ENCODE data around the gene RCCD1. TPM values are rescaled to one million over a fixed set of nuclear protein-coding genes. Genes with fewer than 3 reads are reported as not detected.

The RCCD1 gene
- polyA plus RNA-seq, 1 donor from 2014 or later = 4.5 TPM

DNA sequence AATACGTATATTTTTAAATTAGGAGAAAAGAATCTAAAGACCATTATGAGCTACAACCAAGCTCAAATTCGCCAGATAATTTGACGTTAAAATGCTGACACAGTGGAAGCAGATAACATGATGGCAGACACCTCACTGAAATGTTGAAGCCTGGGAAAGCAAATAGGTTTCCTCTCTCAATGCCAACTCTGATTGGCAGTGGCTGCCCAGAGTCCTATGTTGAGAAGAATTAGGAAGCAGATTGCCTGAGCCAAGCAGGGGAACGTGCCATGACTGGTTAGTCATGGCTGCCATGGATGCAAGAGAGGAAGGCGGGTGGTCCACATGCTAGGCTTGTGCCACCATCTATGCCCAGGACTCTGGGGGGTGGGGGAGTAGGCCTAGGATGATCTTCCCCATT is 16.4 kb upstream of the RCCD1 start (continued):
- TF ChIP-seq MXI1 (conservative IDR thresholded peaks at IDR 0.05; ENCODE audit: poor library complexity, severe bottlenecking) (no peak), RAD21 (conservative IDR thresholded peaks at IDR 0.05) (no peak)

DNA sequence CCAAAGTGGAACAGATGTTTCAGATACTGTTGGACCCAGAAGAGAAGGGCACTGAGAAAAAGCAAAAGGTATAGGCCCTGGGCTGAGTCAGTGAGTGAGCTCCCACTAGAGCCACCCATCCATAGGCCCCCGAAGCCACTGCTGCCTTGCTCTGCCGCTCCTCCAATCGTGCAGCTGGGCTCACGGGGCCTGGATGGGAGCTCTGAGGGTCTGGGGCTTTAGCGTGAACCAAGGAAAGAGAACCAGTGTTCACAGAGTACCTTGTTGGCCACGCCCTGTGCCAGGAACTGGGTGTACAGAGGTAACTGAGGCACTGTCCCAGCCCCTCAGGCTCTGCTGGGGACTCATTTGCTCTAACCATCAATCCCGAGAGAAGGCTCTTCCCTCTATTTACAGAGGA is 14.9 kb upstream of the RCCD1 start:
- Histone ChIP-seq H3K36me3 (ENCODE audit: insufficient read depth, low read length) (peaks cover 13% of the 10 kb centered on the region), H3K9me2 (ENCODE audit: insufficient read depth, low read length) (no peaks in the 10 kb centered on the region), H3K27ac (ENCODE audit: low read length) (no peak overlapping the region)

DNA sequence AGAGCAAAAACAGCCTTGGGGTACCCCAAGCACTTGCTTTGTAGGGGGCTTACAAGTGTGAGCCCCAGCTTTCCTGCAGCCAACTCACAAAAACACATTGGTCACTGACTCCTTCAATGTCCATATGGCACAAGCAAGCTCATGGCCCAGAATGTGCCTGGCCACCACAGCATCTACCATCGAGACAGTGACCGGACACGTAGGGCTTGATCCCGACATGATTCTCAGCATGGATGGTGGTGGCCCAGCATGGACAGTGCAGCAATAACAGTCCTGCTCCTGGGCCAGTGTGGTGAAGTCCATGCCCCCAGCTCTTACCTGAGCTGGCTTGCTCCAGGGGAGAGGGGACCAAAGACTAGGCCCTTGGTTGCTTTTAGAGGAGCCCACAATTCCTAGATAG is 13.6 kb upstream of the RCCD1 start:
- H3K9me3 ChIP-seq (ENCODE audit: low read length) = no peaks in the 10 kb centered on the region
- H3K36me3 ChIP-seq (ENCODE audit: insufficient read depth, low read length) = peaks cover 13% of the 10 kb centered on the region
- TF ChIP-seq MXI1 (conservative IDR thresholded peaks at IDR 0.05; ENCODE audit: poor library complexity, severe bottlenecking) = no peak
- no peak for TF ChIP-seq SMC3 (conservative IDR thresholded peaks at IDR 0.05; ENCODE audit: poor library complexity)
- no peaks in the 10 kb centered on the region for H3K27me3 ChIP-seq (ENCODE audit: insufficient read depth, low read depth, low read length)
- no peaks in the 10 kb centered on the region for H3F3A ChIP-seq (ENCODE audit: insufficient read depth, low read length, poor library complexity, severe bottlenecking)
- no peak overlapping the region for H3K4me2 ChIP-seq (ENCODE audit: low read length)
- H4K20me1 ChIP-seq (ENCODE audit: insufficient read depth) = no peaks in the 10 kb centered on the region
- H3K4me3 ChIP-seq (ENCODE audit: low read length) = no peak overlapping the region
- peaks cover 8% of the 10 kb centered on the region for H3K79me2 ChIP-seq (replicated peaks; ENCODE audit: insufficient read depth, low read length)
- no peak overlapping the region for H2AFZ ChIP-seq (ENCODE audit: low read depth, low read length)
- H3K9me2 ChIP-seq (ENCODE audit: insufficient read depth, low read length) = no peaks in the 10 kb centered on the region
- no peak overlapping the region for H3K9ac ChIP-seq (ENCODE audit: low read length)
- H3K27ac ChIP-seq (ENCODE audit: low read length) = no peak overlapping the region

More for the DNA sequence above, 14.9 kb upstream of the RCCD1 start:
- H3K4me3 ChIP-seq (ENCODE audit: low read length) = no peak overlapping the region
- no peak for TF ChIP-seq TAF1 (IDR thresholded peaks at IDR 0.05; ENCODE audit: low read depth)
- no peak for TF ChIP-seq SMC3 (conservative IDR thresholded peaks at IDR 0.05; ENCODE audit: poor library complexity)
- no peak for TF ChIP-seq EZH2 (IDR thresholded peaks at IDR 0.05; ENCODE audit: borderline replicate concordance, insufficient read depth, low read length, poor library complexity, severe bottlenecking)
- TF ChIP-seq, protein P1, sequence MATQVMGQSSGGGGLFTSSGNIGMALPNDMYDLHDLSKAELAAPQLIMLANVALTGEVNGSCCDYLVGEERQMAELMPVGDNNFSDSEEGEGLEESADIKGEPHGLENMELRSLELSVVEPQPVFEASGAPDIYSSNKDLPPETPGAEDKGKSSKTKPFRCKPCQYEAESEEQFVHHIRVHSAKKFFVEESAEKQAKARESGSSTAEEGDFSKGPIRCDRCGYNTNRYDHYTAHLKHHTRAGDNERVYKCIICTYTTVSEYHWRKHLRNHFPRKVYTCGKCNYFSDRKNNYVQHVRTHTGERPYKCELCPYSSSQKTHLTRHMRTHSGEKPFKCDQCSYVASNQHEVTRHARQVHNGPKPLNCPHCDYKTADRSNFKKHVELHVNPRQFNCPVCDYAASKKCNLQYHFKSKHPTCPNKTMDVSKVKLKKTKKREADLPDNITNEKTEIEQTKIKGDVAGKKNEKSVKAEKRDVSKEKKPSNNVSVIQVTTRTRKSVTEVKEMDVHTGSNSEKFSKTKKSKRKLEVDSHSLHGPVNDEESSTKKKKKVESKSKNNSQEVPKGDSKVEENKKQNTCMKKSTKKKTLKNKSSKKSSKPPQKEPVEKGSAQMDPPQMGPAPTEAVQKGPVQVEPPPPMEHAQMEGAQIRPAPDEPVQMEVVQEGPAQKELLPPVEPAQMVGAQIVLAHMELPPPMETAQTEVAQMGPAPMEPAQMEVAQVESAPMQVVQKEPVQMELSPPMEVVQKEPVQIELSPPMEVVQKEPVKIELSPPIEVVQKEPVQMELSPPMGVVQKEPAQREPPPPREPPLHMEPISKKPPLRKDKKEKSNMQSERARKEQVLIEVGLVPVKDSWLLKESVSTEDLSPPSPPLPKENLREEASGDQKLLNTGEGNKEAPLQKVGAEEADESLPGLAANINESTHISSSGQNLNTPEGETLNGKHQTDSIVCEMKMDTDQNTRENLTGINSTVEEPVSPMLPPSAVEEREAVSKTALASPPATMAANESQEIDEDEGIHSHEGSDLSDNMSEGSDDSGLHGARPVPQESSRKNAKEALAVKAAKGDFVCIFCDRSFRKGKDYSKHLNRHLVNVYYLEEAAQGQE (IDR thresholded peaks at IDR 0.05; ENCODE audit: borderline replicate concordance) = no peak
- no peaks in the 10 kb centered on the region for H3F3A ChIP-seq (ENCODE audit: insufficient read depth, low read length, poor library complexity, severe bottlenecking)
- H3K9ac ChIP-seq (ENCODE audit: low read length) = no peak overlapping the region
- H3K79me2 ChIP-seq (replicated peaks; ENCODE audit: insufficient read depth, low read length) = peaks cover 16% of the 10 kb centered on the region
- no peaks in the 10 kb centered on the region for H4K20me1 ChIP-seq (ENCODE audit: insufficient read depth)
- H3K9me3 ChIP-seq (ENCODE audit: low read length) = no peaks in the 10 kb centered on the region
- H3K4me2 ChIP-seq (ENCODE audit: low read length) = no peak overlapping the region
- H3K27me3 ChIP-seq (ENCODE audit: insufficient read depth, low read depth, low read length) = no peaks in the 10 kb centered on the region
- no peak overlapping the region for H2AFZ ChIP-seq (ENCODE audit: low read depth, low read length)

DNA sequence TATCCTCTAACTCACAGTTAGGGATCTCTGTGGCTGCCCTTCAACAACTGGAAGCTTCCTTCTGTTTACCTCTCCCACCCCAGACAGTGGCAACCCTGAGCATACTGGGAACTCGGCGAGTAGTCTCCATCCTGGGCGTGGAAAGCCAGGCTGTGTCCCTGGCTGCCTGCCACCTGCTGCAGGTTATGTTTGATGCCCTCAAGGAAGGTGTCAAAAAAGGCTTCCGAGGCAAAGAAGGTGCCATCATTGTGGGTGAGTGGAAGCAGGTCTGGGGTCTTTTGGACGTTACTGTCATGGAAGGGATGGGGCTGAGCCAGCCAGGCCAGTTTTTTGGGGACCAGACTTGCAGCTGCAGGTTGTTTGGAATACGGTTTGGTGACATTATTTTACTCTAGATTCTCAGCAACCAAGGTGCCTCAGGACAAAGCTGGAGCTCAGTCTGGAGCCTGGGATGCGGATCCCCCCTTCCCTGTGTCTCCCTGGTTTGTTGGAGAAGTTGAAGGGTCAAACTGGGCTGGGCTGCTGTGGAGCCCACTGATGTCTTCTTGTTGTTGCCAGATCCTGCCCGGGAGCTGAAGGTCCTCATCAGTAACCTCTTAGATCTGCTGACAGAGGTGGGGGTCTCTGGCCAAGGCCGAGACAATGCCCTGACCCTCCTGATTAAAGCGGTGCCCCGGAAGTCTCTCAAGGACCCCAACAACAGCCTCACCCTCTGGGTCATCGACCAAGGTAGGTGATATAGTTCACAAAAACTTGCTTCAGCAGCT is 12.1 kb upstream of the RCCD1 start:
- Histone ChIP-seq H3K27ac (ENCODE audit: low read length) (no peak overlapping the region), H3K4me2 (ENCODE audit: low read length) (no peak overlapping the region), H3F3A (ENCODE audit: insufficient read depth, low read length, poor library complexity, severe bottlenecking) (no peaks in the 10 kb centered on the region), H2AFZ (ENCODE audit: low read depth, low read length) (no peak overlapping the region), H3K27me3 (ENCODE audit: insufficient read depth, low read depth, low read length) (no peaks in the 10 kb centered on the region), H4K20me1 (ENCODE audit: insufficient read depth) (no peaks in the 10 kb centered on the region), H3K79me2 (replicated peaks; ENCODE audit: insufficient read depth, low read length) (no peaks in the 10 kb centered on the region), H3K36me3 (ENCODE audit: insufficient read depth, low read length) (peaks cover 13% of the 10 kb centered on the region), H3K9me2 (ENCODE audit: insufficient read depth, low read length) (no peaks in the 10 kb centered on the region), H3K4me3 (ENCODE audit: low read length) (no peak overlapping the region), H3K9me3 (ENCODE audit: low read length) (no peaks in the 10 kb centered on the region), H3K9ac (ENCODE audit: low read length) (no peak overlapping the region)
- TF ChIP-seq TAF1 (IDR thresholded peaks at IDR 0.05; ENCODE audit: low read depth) (no peak), EZH2 (IDR thresholded peaks at IDR 0.05; ENCODE audit: borderline replicate concordance, insufficient read depth, low read length, poor library complexity, severe bottlenecking) (no peak), SMC3 (conservative IDR thresholded peaks at IDR 0.05; ENCODE audit: poor library complexity) (no peak), RAD21 (conservative IDR thresholded peaks at IDR 0.05) (no peak), EP300 (conservative IDR thresholded peaks at IDR 0.05; ENCODE audit: poor library complexity, severe bottlenecking) (no peak), MXI1 (conservative IDR thresholded peaks at IDR 0.05; ENCODE audit: poor library complexity, severe bottlenecking) (no peak), POLR2AphosphoS5 (IDR thresholded peaks at IDR 0.05) (no peak)
- TF ChIP-seq, protein P1 (IDR thresholded peaks at IDR 0.05; ENCODE audit: borderline replicate concordance) = no peak
- TF ChIP-seq, protein P2, sequence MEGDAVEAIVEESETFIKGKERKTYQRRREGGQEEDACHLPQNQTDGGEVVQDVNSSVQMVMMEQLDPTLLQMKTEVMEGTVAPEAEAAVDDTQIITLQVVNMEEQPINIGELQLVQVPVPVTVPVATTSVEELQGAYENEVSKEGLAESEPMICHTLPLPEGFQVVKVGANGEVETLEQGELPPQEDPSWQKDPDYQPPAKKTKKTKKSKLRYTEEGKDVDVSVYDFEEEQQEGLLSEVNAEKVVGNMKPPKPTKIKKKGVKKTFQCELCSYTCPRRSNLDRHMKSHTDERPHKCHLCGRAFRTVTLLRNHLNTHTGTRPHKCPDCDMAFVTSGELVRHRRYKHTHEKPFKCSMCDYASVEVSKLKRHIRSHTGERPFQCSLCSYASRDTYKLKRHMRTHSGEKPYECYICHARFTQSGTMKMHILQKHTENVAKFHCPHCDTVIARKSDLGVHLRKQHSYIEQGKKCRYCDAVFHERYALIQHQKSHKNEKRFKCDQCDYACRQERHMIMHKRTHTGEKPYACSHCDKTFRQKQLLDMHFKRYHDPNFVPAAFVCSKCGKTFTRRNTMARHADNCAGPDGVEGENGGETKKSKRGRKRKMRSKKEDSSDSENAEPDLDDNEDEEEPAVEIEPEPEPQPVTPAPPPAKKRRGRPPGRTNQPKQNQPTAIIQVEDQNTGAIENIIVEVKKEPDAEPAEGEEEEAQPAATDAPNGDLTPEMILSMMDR (IDR thresholded peaks at IDR 0.05; ENCODE audit: poor library complexity, severe bottlenecking) = no peak

Measured in neural cell (in vitro differentiated cells).